NCI-H187 (cell line): ENCODE results near the gene CATSPERE.

ENCODE experiments used
- DNase-seq, 2 experiments: peaks; one replicate each; lab custom pipeline; 2025; lab: John Stamatoyannopoulos, UW

Gene CATSPERE, protein sequence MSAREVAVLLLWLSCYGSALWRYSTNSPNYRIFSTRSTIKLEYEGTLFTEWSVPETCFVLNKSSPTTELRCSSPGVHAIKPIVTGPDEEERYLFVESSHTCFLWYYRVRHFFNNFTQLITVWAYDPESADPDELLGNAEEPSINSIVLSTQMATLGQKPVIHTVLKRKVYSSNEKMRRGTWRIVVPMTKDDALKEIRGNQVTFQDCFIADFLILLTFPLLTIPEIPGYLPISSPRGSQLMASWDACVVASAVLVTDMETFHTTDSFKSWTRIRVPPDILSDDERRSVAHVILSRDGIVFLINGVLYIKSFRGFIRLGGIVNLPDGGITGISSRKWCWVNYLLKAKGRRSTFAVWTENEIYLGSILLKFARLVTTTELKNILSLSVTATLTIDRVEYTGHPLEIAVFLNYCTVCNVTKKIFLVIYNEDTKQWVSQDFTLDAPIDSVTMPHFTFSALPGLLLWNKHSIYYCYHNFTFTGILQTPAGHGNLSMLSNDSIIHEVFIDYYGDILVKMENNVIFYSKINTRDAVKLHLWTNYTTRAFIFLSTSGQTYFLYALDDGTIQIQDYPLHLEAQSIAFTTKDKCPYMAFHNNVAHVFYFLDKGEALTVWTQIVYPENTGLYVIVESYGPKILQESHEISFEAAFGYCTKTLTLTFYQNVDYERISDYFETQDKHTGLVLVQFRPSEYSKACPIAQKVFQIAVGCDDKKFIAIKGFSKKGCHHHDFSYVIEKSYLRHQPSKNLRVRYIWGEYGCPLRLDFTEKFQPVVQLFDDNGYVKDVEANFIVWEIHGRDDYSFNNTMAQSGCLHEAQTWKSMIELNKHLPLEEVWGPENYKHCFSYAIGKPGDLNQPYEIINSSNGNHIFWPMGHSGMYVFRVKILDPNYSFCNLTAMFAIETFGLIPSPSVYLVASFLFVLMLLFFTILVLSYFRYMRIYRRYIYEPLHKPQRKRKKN

GRCh38 chr1:244461245-244462071 is at the start of gene CATSPERE:
Gene CATSPERE, plus strand, starts transcription at chr1:244461273. Its CDS starts 157 bp downstream, at chr1:244461430.
- DNase-seq = peak; percentile 19 to 40

GRCh38 chr1:244412176-244412575 is 48.9 kb upstream of the CATSPERE start:
- no peak for DNase-seq

DNA sequence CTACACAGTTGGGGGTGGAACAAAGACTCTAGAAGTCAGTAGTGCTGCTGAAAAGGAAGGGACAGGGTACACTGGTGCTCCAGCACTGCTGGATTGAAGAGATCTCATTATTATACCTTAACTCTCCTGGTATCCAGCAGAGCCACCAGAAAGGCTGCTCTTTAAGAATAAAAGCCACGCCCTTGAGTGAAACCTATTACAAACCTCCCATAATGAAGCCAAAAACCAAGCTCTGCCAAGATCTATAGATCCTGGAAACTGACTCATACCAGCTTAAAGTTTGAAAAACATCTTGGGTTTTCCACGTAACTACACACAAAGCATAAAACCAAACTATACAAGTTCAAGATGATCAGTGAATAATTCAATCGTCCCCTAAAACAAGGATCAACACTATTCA is 47.3 kb upstream of the CATSPERE start:
- no peak for DNase-seq

DNA sequence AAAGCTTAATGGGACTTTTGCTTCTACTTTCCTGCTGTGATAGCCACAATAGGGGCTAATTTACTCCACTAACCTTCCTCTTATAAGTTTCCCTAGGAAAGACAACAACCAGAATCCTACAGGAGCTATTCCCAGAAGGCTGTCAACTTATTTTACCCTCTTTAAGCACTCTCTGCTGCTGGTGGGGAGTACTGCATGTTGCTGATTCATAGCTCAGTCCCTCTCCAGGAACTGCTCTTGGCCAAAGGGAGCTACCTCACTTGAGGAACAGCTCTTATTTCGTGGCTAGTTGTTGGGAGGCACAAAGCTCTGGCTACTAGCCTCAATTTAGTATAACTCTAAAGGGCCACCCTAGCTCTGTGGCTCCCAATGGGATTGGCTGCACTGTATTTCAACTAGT is 46.5 kb upstream of the CATSPERE start:
- DNase-seq = no peak

DNA sequence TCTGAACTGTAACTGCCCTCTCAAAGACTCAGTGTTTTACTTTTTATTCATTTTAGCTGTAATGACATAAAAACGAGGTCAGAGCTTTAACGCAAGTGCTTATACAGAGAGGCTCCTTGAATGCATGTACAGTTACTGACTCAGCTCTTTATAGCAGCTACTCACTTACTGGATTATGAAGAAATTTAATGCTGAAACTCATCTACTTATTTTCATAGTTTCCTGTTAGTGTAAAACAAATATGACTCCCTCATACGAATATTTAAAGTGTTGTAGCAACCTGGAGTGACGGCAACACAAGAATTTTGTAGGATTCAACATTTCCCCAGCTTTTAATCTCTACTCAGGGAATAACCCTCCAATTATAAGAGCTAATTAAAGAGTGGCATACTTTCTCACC is 42.0 kb upstream of the CATSPERE start:
- no peak for DNase-seq

DNA sequence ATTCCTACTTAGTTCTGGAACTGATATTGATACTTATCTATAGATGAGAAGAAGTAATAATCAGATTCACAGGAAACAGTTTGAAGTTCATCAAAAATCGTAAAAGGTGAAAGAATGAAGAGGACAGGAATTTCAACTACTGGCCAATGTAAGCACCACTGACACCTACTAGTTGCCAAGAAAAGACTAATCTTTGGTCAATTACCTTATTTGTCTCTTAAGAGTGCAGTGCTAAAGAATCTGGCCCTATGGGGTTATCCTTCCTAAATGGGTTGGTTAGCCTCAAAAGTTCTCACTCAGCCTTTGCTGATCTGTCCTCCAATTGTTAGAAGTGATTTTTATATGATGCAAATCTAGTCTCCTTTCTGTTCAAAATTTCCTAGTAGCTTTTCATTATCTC is 38.9 kb upstream of the CATSPERE start:
- DNase-seq = no peak

DNA sequence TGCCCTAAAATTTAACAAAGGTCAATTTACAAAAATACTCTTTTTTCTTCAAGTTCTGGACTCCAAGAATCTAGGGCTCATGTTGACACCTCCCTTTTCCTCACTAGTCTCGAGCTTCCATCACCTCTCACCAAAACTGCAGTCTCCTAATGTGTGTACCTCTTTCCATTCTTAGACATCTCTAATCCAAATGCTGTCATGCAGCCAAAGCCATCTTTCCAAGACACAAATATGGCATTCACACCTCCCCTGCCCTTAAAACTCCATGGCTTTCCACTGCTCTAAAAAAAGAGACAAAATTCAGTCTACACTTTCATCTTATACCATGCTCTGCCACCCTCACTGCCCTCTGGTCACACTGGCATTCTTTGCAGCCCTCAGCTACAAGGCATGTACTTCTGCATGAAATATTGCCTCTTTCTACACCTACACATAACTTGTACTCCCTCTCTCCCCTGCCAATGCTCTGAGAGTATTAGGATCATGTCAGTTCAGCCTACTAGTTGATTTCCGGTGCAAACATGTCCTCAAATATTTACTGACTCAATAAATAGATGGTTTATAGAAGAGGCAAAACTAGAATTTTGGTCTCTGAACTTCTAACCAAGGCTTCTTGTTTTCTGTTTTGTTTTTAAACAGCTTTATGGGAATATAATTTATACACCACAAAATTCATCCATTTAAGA is 36.3 kb upstream of the CATSPERE start:
- no peak for DNase-seq

GRCh38 chr1:244427647-244428046 is 33.4 kb upstream of the CATSPERE start:
- DNase-seq = no peak

DNA sequence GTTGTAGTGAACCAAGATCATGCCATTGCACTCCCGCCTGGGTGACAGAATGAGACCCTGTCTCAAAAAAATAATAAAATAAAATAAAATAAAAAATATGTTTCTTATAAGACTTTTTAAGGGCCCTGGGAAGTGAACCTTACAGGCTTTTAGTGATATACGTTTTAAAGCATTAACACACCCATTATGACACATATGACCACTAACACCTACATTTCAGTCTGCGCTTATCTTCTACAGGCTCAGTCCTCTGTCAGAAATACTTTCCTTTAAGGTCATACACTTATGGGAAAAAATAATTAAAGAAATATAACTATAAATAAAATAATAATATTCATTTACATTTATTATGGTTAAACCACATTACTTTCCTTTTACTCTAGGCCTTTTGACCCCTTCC is 31.3 kb upstream of the CATSPERE start:
- DNase-seq = no peak

GRCh38 chr1:244431166-244431565 is 29.9 kb upstream of the CATSPERE start:
- no peak for DNase-seq

GRCh38 chr1:244435562-244436205 is 25.4 kb upstream of the CATSPERE start:
- DNase-seq = no peak

DNA sequence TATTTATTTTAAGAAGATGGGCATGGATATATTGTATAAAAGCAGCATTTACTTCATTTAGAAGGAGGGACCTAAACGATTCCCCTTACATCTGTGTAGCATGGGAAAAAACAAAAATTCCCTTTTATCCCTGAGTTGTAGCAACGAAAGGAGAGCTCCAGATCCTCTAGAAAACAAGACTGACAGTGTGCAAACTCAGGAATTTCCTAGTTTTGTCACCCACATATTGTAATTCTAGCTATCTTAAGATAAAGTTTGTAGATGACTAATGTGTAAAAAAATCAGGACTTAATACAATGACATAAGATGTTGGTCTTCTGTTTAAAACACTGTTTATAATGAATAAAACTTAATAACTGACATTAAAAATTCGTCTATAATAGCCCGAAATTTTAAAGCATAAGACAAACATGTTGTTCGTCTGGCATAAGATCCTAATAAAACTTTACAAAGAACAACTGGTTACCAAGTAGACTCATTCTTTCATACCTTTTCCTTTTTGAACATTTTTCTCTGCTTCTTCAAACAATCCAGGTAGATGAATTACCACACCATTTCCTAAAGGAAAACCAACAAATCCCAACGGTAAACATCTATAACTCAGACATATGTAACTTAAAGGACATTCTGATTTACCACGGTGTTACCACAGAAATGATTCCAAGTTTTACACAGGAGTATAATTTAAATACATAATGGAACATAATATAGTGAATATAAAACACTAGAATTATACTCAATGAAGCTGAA is 24.6 kb upstream of the CATSPERE start:
- DNase-seq = no peak

DNA sequence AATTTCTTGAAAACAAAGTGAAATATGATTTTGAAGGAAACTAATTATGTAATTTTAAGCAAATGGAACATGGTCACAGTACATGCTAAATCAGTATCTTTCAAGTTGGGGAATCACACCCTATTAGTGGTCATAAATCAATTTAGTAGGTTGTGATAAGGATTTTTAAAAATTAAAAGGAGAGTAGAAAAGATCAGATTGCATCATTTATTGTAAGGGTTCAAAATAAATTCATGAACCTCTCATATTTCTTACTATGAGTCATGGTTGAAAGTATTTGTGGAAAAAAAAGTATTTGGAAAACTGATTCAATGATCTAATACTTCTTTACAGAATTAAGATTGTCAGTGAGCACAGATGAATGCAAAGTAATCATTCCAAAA is 24.0 kb upstream of the CATSPERE start:
- no peak for DNase-seq

- no peak for DNase-seq
These were observed 21.6 kb upstream of the CATSPERE start for GRCh38 chr1:244439391-244440032.

GRCh38 chr1:244442850-244443249 is 18.2 kb upstream of the CATSPERE start:
- no peak for DNase-seq

DNA sequence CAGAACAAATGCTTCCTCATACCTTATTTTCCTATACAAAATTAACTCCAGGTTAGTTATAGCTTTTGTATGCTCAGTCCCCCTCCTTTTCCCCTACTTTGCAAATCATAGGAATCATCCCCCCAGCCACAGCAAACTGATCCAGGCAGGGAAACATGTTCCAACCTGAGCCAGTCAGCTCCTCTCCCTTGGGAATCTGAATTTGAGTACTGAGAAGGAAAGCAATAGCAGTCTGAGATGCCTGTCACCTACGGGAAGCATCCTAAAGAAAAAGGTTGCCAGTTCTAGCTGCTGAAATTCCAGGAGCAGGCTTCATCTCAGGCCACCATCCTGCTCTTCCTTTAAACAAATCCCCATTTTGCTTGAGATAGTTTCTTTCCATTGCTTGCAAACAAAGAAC is 16.2 kb upstream of the CATSPERE start:
- DNase-seq = no peak

- DNase-seq = no peak
These were observed 15.5 kb upstream of the CATSPERE start for GRCh38 chr1:244445320-244446181.

GRCh38 chr1:244447024-244447423 is 14.0 kb upstream of the CATSPERE start:
- no peak for DNase-seq

DNA sequence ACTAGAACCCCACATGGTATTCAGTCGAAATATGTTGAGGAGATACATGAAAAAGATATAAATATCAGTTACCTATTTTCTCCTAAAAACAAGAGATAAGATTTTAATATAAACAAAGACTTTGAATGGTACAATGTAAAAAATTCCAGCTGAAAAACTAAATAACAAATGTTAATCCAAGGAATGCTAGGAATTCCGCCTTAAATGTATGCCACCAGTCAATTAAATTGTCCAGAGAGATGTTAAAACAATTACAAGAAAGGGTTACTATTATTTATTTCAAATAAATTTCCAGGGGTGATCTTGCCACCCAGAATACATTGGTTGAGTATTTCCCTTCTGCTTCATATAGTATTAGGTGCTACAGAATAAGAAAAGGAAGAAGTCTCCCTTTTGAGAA is 13.5 kb upstream of the CATSPERE start:
- DNase-seq = no peak
